Stimulated activated CD4-positive, alpha-beta T cell treated with anti-CD3 and anti-CD28 coated beads, Interleukin-2, amount 100 ng/mL, for 4 hours (primary cell): ENCODE results near the gene CDC6.

ENCODE experiments used
- DNase-seq: peaks from one replicate; pipeline ENCODE4 v3.0.0-alpha.2; 2020; ENCODE audit warnings: low read depth

The CDC6 gene

GRCh38 chr17:40340880-40341807, 53.5 kb downstream of the CDC6 start:
- peak; percentile 73 for DNase-seq

GRCh38 chr17:40341808-40342503, 54.3 kb downstream of the CDC6 start:
- no peak for DNase-seq

DNA sequence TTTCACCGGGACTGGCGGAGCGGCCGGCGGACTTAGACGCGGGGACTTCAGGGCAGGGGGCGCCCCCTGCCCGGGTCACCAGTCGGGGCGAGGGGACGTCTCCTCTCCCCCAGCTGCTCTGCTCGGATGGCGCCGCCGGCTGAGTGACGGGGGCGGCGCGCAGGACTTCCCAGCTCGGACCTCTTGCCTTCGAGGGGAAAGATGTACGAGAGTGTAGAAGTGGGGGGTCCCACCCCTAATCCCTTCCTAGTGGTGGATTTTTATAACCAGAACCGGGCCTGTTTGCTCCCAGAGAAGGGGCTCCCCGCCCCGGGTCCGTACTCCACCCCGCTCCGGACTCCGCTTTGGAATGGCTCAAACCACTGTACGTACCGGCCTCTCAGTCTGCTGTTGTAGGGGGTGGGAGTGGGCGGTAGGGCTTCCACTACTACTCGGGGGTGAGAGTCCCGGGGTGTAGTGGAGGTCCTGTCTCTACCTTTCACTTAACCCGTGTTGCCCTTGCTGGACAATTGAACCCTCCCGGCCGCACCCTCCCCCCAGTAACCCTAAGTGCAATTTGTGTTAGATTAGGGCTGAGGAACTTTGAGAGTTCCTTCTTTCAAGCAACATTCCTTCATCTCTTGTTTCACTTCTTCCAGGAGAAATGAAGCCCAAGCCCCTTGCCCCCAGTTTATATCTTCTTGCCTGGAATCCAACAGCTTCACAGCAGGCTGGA, 55.0 kb downstream of the CDC6 start:
- no peak for DNase-seq

- no peak for DNase-seq
These were observed 55.8 kb downstream of the CDC6 start for GRCh38 chr17:40343219-40344119.

DNA sequence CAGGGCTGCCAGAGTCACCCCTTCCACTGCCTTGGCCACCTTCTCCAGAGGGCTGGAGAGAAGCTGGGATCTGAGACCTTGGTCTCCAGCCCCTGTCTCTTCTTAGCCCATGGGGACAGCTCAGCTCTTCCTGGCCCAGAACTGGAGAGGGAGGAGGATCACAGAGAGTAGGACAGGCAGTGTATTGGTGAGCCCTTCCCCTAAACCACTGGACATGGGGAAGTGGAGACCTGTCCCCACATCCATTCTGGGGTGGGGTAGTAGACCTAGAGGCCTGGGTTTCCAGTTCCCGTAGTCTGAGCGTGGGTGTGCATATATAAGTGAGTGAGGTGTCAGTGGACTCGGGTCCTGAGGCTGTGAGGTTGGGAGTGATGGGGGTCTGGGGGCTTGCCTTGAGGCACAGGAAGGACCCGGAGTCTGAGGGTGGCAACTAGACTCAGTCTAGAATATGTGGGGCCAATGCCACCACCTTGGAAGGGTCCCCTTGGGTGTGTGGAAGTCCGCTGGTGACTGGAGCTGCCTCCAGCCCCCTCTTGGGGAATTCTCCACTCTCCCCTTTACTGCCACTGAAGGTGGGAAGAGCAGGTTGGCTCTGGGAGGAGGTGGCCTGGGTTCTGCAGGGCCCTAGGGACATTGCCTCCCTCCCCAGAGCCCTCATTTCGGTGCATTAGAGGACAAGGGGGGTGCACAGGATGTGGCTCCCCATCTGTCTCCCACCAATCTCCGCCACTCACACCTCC, 56.9 kb downstream of the CDC6 start:
- DNase-seq = no peak

- no peak for DNase-seq
These were observed 57.7 kb downstream of the CDC6 start for GRCh38 chr17:40345161-40345993.

DNA sequence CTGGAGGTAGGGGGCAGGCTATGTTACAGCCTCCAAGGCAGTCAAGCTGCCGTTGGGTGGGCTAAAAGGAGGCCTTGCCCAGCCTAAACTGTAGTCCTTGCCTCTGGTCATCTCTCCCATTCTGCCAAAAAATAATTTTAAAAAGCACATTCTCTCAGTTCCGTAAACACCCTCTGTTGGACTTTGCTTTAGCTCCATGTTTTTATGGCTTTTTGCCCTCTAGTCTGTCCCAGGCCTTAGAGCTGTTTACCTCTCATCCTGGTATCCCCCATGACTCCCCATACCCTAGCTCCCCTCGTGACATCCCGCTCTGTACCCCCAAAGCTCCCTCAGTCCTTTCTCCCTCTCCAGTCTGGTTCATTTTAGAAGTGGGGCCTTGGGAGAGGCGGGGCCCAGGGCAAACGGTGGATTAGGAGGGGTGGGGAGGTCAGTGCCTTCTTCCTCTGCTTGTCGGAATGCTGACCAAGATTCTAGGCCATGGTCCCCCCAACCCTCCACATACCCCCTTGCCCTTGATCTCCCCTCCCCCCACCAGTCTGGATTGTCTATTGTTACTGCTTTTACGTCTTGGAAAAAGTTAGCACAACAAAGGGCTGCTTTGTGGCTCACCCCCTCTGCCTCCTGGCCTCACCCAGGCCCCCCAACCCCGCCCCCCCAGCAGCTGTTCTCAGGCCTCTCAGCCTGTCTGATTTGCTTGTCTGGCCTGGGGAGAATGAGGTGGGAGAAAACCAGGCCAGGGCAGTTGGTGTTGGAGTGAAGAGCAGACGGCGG, 58.5 kb downstream of the CDC6 start:
- no peak for DNase-seq

DNA sequence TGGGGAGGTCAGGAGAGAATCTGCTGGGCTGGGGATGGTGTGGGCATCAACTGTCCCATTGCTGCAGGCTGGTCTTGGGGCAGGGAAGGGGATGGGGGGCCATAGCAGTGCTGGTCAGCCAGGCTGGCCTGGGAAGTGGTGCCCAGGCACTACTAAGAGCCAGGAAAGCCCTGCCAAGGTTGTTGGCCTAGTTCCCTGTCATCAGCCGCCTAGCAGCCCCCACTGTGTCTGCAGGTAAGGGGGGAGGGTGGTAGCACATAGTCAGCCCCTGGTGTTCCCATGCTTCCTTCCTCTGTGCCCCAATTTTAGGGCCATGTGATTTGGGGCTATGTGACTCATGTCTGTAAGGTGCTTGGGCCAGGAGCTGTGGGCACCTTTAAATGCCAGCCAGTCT, 59.1 kb downstream of the CDC6 start:
- no peak for DNase-seq

DNA sequence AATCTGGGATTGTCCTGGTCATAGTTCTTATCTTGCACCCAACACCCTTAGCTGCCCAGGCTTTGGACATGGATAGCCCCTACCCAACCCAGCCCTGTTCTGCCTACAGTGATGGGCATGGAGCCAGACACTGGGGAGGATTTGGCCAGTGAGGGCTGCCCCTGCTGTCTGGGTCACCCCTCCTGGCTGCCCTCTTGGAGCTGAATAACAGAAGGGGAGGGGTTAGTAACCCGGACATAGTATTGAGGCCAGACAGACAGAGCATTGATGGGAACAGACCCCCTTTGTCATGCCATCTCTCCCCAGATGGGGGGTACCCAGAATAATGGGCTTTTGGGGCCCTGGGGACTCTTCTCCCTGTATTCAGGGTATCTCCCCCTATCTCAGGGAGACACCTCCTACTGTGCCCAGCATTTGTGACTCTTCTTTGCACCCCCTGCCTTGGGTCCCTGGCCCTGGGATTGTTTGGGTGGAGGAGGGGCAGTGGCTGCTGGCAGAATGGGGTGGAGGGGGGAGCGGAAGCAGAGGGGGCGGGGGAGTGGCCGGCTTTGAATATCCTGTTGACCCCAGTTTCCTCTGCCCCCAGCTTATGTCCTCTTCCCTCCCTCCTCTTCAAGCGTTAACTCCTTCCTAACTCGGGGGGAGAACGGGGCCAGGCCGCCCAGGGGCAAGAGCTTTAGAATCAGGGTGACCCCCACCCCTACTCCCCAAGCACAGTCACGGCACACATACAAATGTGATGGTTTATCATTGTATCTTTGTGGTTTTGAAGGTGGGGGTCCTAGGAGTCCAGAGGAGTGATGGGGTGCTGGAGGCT, 59.8 kb downstream of the CDC6 start:
- DNase-seq = no peak

GRCh38 chr17:40348136-40348504, 60.4 kb downstream of the CDC6 start:
- no peak for DNase-seq

DNA sequence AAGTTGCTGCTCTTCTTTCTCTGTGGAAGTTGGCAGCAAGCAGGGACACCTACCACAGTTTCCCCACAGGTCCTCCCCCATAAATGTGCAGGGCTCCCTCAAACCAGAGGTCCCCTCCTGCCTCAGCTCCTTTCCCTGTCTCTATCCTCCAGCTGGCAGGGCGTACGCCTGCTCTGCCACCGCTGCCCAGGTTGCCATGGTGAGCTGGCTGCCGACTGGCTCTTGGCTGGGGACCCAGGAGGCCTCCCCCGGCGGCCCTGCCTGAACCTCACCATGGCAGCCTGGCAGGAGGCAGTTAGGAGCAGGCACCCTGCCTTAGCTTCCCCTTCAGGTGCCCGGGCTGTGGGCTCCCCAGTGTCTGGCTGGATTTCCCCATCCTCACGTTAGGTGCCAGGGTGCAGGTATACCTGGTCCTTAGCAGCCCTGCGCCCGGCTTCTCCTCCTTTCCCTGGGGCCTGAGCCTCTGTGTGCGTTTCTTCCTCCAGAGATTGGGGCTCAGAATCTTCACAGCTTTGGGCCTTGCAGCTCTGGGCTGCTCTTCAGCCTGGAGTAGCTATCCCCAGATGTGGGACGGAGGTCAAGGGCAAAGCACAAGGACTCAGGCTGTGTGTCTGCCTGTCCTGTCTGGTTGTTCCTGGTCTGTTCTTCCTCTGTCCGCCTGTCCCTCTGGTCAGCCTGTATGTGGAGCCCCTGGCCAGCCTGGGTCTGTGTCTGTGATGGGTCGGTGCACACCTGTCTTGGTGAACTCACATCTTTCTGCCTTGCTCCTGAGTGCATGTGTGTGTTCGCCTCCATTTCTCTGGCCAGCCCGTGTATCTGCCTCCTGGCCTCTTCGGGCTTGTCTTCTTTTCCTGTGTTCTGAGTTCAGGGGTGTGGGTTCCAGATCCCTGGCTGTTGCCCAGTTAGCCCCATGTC, 61.1 kb downstream of the CDC6 start:
- DNase-seq = no peak

DNA sequence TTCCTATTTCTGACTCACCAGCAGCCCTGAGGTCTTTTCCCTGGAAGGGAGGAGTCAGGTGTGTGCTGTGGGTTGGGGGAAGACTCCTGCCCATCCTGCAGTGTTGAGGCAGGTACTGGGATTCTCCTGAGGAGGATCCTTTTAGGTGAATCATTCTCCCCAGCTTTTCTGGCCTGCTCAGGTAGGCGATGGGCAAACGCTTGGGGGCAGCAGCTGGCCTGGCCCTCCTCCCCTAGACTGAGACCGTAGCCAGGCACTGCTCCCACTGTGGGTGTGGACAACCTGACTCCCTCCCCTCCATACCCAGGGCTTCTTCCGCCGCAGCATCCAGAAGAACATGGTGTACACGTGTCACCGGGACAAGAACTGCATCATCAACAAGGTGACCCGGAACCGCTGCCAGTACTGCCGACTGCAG, 61.8 kb downstream of the CDC6 start:
- DNase-seq = no peak

- no peak for DNase-seq
These were observed 62.4 kb downstream of the CDC6 start for GRCh38 chr17:40349895-40350688.

GRCh38 chr17:40350689-40351358, 63.1 kb downstream of the CDC6 start:
- DNase-seq = no peak

DNA sequence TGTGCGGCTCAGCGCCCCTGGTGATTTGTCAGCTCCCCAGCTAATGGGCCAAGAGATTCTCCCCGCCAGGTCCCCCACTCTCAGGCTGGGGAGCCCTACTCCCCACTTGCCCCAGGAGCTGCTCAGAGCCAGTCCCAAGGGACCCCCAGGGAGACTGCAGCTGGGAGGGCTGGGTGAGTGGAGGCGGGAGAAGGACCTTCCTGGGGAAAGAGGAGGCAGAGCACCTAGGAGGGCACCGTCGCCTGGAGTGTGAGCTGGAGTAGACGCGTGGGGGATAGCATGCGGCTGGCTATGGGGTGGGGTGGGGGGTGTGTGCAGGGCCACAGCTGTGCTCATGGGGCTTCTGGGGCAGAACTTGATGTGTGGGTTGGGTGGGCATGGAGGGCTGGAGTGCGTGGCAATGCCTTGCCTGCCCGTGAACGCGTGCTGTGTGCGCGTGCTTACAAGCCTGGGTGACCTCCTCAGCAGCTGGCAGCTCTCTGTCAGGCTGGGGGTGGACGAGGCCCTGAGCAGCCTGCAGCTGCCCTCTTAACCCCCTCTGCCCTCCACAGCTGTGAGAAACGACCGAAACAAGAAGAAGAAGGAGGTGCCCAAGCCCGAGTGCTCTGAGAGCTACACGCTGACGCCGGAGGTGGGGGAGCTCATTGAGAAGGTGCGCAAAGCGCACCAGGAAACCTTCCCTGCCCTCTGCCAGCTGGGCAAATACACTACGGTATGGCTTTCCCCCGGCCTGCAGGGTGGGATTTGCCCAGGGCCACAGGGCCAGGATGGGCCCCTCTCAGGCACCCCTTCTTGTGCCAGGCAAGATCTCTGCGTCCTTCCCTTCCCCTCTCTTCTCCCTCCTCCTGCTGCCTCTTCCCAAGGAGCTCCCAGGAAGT, 63.9 kb downstream of the CDC6 start:
- DNase-seq = no peak
